Upper lobe of left lung (tissue), 6 donors: ENCODE data around the gene CDKAL1. TPM values are rescaled to one million over a fixed set of nuclear protein-coding genes. Genes with fewer than 3 reads are reported as not detected.
"Not testable (repeated sequence)": the region's sequence is repeated elsewhere in the genome, so short reads cannot be mapped to it uniquely, and the experiment has no call there.

Experiments
- ATAC-seq, 2 donors: fragments of 200-7000 bp; cut with Tn5 transposase; one replicate each; pipeline ENCODE4 v1.9.1; 2022; ENCODE audit warnings: mild to moderate bottlenecking in 2 of 2, moderate library complexity in 2 of 2; ENCODE audit not compliant: low FRiP score in 2 of 2
- DNase-seq, 2 donors: peaks; one replicate each; pipeline ENCODE4 v3.0.0-alpha.2; 2019 to 2020
- H3K27ac ChIP-seq, 4 donors: fragments of 200-600 bp; sonication (generic); one replicate each; pipeline ENCODE4 v1.5.1; 2016 to 2019
- H3K27me3 ChIP-seq, 4 donors: fragments of 200-600 bp; sonication (generic); one replicate each; pipeline ENCODE4 v1.5.1; 2017 to 2019
- H3K36me3 ChIP-seq, 4 donors: fragments of 200-600 bp; sonication (generic); one replicate each; pipeline ENCODE4 v1.5.1; 2016 to 2019
- H3K4me1 ChIP-seq, 4 donors: fragments of 200-600 bp; sonication (generic); one replicate each; pipeline ENCODE4 v1.5.1; 2018 to 2019
- H3K4me3 ChIP-seq, 4 donors: fragments of 200-600 bp; sonication (generic); one replicate each; pipeline ENCODE4 v1.5.1; 2017 to 2019; ENCODE audit warnings: mild to moderate bottlenecking in 2 of 4, moderate library complexity in 1 of 4
- H3K9me3 ChIP-seq, 4 donors: fragments of 200-600 bp; sonication (generic); one replicate each; pipeline ENCODE4 v1.5.1; 2018 to 2019
- EP300 ChIP-seq, 4 donors: sonication (generic); formaldehyde crosslinking; IDR thresholded peaks; one replicate each; pipeline ENCODE4 v1.5.1; 2017; ENCODE audit warnings: antibody characterized with exemption in 4 of 4, control low read depth in 2 of 4
- POLR2A ChIP-seq, 4 donors: fragments of 450-650 bp; IDR thresholded peaks; one replicate each; pipeline ENCODE4 v1.5.1; 2016 to 2017; ENCODE audit warnings: antibody characterized with exemption in 4 of 4, mild to moderate bottlenecking in 2 of 4
- POLR2AphosphoS5 ChIP-seq, 2 donors: sonication (generic); formaldehyde crosslinking; IDR thresholded peaks; one replicate each; pipeline ENCODE4 v1.5.1; 2017; ENCODE audit warnings: antibody characterized with exemption in 2 of 2
- WGBS, 2 donors: methylation state at CpG; one replicate each; pipeline ENCODE4 v1.1.5; 2017 to 2018; 5-methylcytosine and 5-hydroxymethylcytosine counted together
- total RNA-seq, 6 donors: library from RNA; depleted of rRNA in 4 of 6; stranded (reverse); fragments of >200 nt in 4 of 6; gene quantifications; one replicate each; pipeline versions ENCODE4 v1.1.0 to v1.2.1, GENCODE V29; 2016 to 2021
- TF ChIP-seq, protein P1 (sequence below), 6 experiments: fragments of 450-650 bp in 4 of 6; fragments of 200-600 bp in 2 of 6; sonication (generic) in 2 of 6; IDR thresholded peaks; one replicate each; pipeline ENCODE4 v1.5.1; 2016 to 2019; ENCODE audit warnings: antibody characterized with exemption in 6 of 6
- donor health status: DM: no; HTN: no; CAD: no; lungs with moderate emphysema.
- donor health status: DM: no; HTN: yes; CAD: no; lungs with severe emphysema.

Gene CDKAL1
- total RNA-seq, 6 donors from 2014 or later = 9.4 to 22.6 (median 13.8) TPM

DNA sequence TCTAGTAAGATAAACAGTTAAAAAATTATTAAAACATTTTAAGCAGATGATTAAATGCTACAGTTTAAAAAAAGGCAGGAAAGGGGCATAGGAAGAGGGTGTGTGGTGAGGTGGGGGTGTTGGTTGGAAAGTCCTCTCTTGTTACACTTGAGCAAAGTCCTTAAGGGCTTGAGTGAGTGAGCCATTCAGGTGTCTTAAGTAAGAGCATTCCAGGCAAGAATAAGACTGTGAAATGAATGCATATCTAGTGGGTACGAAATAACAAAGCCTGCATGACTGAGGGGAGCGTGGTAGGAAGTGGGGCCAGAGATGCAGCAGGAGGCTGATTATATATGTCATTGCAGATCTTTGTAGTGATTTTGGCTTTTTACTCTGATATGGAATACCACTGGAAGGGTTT lies 5.1 kb downstream of the CDKAL1 start:
- peaks cover 0 to 14% (median 7%) of the 10 kb centered on the region in 4 donors for H3K36me3 ChIP-seq
- no peaks in the 10 kb centered on the region for H3K9me3 ChIP-seq
- H3K4me1 ChIP-seq = peaks cover 16 to 27% (median 17%) of the 10 kb centered on the region in 4 donors
- H3K4me3 ChIP-seq = no peak overlapping the region
- ATAC-seq (no peak), DNase-seq (no peak)
- no peaks in the 10 kb centered on the region for H3K27me3 ChIP-seq
- H3K27ac ChIP-seq = no peak overlapping the region
- 74 to 91% methylated on average over 2 of the region's 2 CpGs for WGBS, 2 donors
- no peak for TF ChIP-seq POLR2A (IDR thresholded peaks at IDR 0.05)
- TF ChIP-seq, protein P1, sequence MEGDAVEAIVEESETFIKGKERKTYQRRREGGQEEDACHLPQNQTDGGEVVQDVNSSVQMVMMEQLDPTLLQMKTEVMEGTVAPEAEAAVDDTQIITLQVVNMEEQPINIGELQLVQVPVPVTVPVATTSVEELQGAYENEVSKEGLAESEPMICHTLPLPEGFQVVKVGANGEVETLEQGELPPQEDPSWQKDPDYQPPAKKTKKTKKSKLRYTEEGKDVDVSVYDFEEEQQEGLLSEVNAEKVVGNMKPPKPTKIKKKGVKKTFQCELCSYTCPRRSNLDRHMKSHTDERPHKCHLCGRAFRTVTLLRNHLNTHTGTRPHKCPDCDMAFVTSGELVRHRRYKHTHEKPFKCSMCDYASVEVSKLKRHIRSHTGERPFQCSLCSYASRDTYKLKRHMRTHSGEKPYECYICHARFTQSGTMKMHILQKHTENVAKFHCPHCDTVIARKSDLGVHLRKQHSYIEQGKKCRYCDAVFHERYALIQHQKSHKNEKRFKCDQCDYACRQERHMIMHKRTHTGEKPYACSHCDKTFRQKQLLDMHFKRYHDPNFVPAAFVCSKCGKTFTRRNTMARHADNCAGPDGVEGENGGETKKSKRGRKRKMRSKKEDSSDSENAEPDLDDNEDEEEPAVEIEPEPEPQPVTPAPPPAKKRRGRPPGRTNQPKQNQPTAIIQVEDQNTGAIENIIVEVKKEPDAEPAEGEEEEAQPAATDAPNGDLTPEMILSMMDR (IDR thresholded peaks at IDR 0.05) = no peak
- TF ChIP-seq EP300 (IDR thresholded peaks at IDR 0.05) = no peak
- TF ChIP-seq POLR2AphosphoS5 (IDR thresholded peaks at IDR 0.05) = no peak

GRCh38 chr6:20540683-20541082 lies 6.4 kb downstream of the CDKAL1 start:
- Histone ChIP-seq H3K4me3 (no peak overlapping the region), H3K27ac (no peak overlapping the region), H3K4me1 (peaks cover 8 to 16% (median 9%) of the 10 kb centered on the region in 4 donors), H3K27me3 (no peaks in the 10 kb centered on the region), H3K9me3 (no peaks in the 10 kb centered on the region), H3K36me3 (peaks cover 0 to 21% (median 7%) of the 10 kb centered on the region in 4 donors)
- peak in 1 of 2 donors; percentile 79 for ATAC-seq
- no peak for DNase-seq
- TF ChIP-seq POLR2AphosphoS5 (IDR thresholded peaks at IDR 0.05) = no peak
- no peak for TF ChIP-seq POLR2A (IDR thresholded peaks at IDR 0.05)
- TF ChIP-seq, protein P1 (IDR thresholded peaks at IDR 0.05) = no peak
- no peak for TF ChIP-seq EP300 (IDR thresholded peaks at IDR 0.05)
- 79 to 85% methylated on average over 5 of the region's 5 CpGs for WGBS, 2 donors

DNA sequence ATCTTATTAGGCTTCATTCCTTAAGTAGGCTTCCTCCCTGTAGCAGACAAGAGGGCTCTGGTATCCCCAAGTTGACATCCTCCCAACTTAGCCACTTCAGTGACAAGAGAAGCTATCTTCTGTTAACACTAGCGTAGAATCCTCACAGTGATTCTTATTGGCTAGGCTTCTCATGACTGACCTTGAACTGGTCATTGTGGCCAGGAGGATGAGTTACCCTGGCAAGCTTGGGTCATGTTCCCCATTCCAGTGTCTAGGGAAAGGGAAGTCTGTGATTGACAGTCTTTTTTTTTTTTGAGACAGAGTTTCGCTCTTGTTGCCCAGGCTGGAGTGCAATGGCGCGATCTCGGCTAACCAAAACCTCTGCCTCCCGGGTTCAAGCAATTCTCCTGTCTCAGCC lies 7.1 kb downstream of the CDKAL1 start:
- WGBS, 2 donors = 95 to 96% methylated on average over 6 of the region's 6 CpGs

DNA sequence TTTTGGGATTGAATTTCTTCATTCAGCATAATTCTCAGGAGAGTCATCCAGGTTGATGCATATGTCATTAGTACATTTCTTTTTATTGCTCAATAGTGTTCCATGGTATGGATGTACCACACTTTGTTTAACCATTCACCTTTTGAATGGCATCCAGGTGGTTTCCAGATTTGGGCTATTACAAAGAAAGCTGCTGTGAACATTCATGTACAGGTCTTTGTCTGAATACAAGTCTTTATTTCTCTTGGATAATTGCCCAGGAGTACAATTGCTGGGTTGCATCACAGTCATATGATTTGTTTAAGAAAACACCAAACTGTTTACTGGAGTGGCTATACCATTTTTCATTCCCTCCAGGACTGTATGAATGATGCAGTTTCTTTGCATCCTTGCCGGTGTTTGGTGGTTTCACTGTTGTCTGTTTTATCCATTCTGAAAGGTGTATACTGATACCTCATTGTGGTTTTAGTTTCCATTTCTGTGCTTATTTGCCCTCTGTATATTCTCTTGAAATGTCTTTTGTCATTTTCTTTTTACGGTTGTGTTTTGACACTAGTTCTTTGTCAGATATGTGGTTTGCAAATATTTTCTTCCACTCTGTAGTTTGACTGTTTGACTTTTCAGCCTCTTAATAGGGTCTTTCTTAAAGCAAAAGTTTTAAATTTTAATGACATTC lies 8.8 kb downstream of the CDKAL1 start:
- TF ChIP-seq POLR2AphosphoS5 (IDR thresholded peaks at IDR 0.05) = no peak
- TF ChIP-seq EP300 (IDR thresholded peaks at IDR 0.05) = no peak
- TF ChIP-seq POLR2A (IDR thresholded peaks at IDR 0.05) = no peak
- TF ChIP-seq, protein P1 (IDR thresholded peaks at IDR 0.05) = no peak
- no peak overlapping the region for H3K27ac ChIP-seq
- no peaks in the 10 kb centered on the region for H3K9me3 ChIP-seq
- peaks cover 0 to 36% (median 11%) of the 10 kb centered on the region in 4 donors for H3K36me3 ChIP-seq
- H3K4me1 ChIP-seq = peaks cover 6 to 12% (median 8%) of the 10 kb centered on the region in 4 donors
- no peak for ATAC-seq
- no peak for DNase-seq
- no peak overlapping the region for H3K4me3 ChIP-seq
- 57 to 62% methylated on average over 2 of the region's 2 CpGs for whole genome bisulfite sequencing, 2 donors
- H3K27me3 ChIP-seq = no peaks in the 10 kb centered on the region

More for the DNA sequence above, 7.1 kb downstream of the CDKAL1 start:
- peaks cover 0 to 28% (median 7%) of the 10 kb centered on the region in 4 donors for H3K36me3 ChIP-seq
- H3K9me3 ChIP-seq = no peaks in the 10 kb centered on the region
- no peak overlapping the region for H3K4me3 ChIP-seq
- no peaks in the 10 kb centered on the region for H3K27me3 ChIP-seq
- no peak for DNase-seq
- TF ChIP-seq POLR2A (IDR thresholded peaks at IDR 0.05) (no peak), EP300 (IDR thresholded peaks at IDR 0.05) (no peak), POLR2AphosphoS5 (IDR thresholded peaks at IDR 0.05) (no peak)
- TF ChIP-seq, protein P1 (IDR thresholded peaks at IDR 0.05) = no peak
- no peak overlapping the region for H3K27ac ChIP-seq
- peaks cover 6 to 12% (median 8%) of the 10 kb centered on the region in 4 donors for H3K4me1 ChIP-seq
- peak in 1 of 2 donors; percentile 43 for ATAC-seq

- no peak overlapping the region for H3K4me3 ChIP-seq
- peaks cover 0 to 2% (median 1%) of the 10 kb centered on the region in 4 donors for H3K4me1 ChIP-seq
- ATAC-seq (no peak), DNase-seq (no peak)
- H3K36me3 ChIP-seq = peaks cover 0 to 65% (median 14%) of the 10 kb centered on the region in 4 donors
- 93 to 94% methylated on average over 1 of the region's 1 CpG for WGBS, 2 donors
- no peak overlapping the region for H3K27ac ChIP-seq
- H3K27me3 ChIP-seq = no peaks in the 10 kb centered on the region
- H3K9me3 ChIP-seq = no peaks in the 10 kb centered on the region
- TF ChIP-seq POLR2A (IDR thresholded peaks at IDR 0.05) (no peak), POLR2AphosphoS5 (IDR thresholded peaks at IDR 0.05) (no peak), EP300 (IDR thresholded peaks at IDR 0.05) (no peak)
- TF ChIP-seq, protein P1 (IDR thresholded peaks at IDR 0.05) = no peak
These were observed 14.0 kb downstream of the CDKAL1 start for GRCh38 chr6:20548264-20548663.

GRCh38 chr6:20549398-20549797 lies 15.1 kb downstream of the CDKAL1 start:
- WGBS, 2 donors = 98 to 100% methylated on average over 3 of the region's 3 CpGs
- H3K36me3 ChIP-seq = peaks cover 0 to 69% (median 14%) of the 10 kb centered on the region in 4 donors

More at GRCh38 chr6:20549398-20549797, 15.1 kb downstream of the CDKAL1 start:
- not testable (repeated sequence) for DNase-seq, H3K27ac ChIP-seq, H3K9me3 ChIP-seq, H3K4me3 ChIP-seq, ATAC-seq, H3K27me3 ChIP-seq, H3K4me1 ChIP-seq
